Measurements from ENCODE around the gene TTC3.

TTC3 gene

GRCh38 chr21:37224861-37225839 is 152.1 kb downstream of the TTC3 start:
- peaks cover 0 to 67% (median 60%) of the 10 kb centered on the region in 5 donors for H3K36me3 ChIP-seq (ENCODE audit: control insufficient read depth in 5 of 5, insufficient read depth in 5 of 5, low read length in 5 of 5)
- H3K4me1 ChIP-seq (ENCODE audit: control insufficient read depth in 5 of 5, insufficient read depth in 5 of 5, low read length in 5 of 5), result peaks cover 4 to 15% (median 14%) of the 10 kb centered on the region in 5 donors
- no peak overlapping the region for H3K9ac ChIP-seq (ENCODE audit: low read length in 5 of 5)
- H3K4me3 ChIP-seq (ENCODE audit: low read depth in 1 of 5, low read length in 5 of 5), result no peak overlapping the region
- H3K27me3 ChIP-seq (ENCODE audit: control insufficient read depth in 5 of 5, insufficient read depth in 4 of 5, low read length in 5 of 5), result no peaks in the 10 kb centered on the region
- H3K9me3 ChIP-seq (ENCODE audit: control insufficient read depth in 5 of 5, low read length in 5 of 5), result no peaks in the 10 kb centered on the region
- no peak overlapping the region for H3K27ac ChIP-seq (ENCODE audit: low read depth, low read length)

- Histone ChIP-seq H3K27ac (ENCODE audit: low read depth, low read length) (no peak overlapping the region), H3K9ac (ENCODE audit: low read length in 5 of 5) (no peak overlapping the region), H3K4me3 (ENCODE audit: low read depth in 1 of 5, low read length in 5 of 5) (no peak overlapping the region), H3K4me1 (ENCODE audit: control insufficient read depth in 5 of 5, insufficient read depth in 5 of 5, low read length in 5 of 5) (peaks cover 2 to 3% (median 3%) of the 10 kb centered on the region in 5 donors), H3K36me3 (ENCODE audit: control insufficient read depth in 5 of 5, insufficient read depth in 5 of 5, low read length in 5 of 5) (peaks cover 0 to 77% (median 71%) of the 10 kb centered on the region in 5 donors), H3K9me3 (ENCODE audit: control insufficient read depth in 5 of 5, low read length in 5 of 5) (no peaks in the 10 kb centered on the region), H3K27me3 (ENCODE audit: control insufficient read depth in 5 of 5, insufficient read depth in 4 of 5, low read length in 5 of 5) (no peaks in the 10 kb centered on the region)
These were observed 153.2 kb downstream of the TTC3 start for GRCh38 chr21:37226041-37226920.

- Histone ChIP-seq H3K9ac (ENCODE audit: low read length in 5 of 5) (no peak overlapping the region), H3K4me3 (ENCODE audit: low read depth in 1 of 5, low read length in 5 of 5) (no peak overlapping the region), H3K27me3 (ENCODE audit: control insufficient read depth in 5 of 5, insufficient read depth in 4 of 5, low read length in 5 of 5) (no peaks in the 10 kb centered on the region), H3K9me3 (ENCODE audit: control insufficient read depth in 5 of 5, low read length in 5 of 5) (no peaks in the 10 kb centered on the region), H3K4me1 (ENCODE audit: control insufficient read depth in 5 of 5, insufficient read depth in 5 of 5, low read length in 5 of 5) (no peaks in the 10 kb centered on the region), H3K36me3 (ENCODE audit: control insufficient read depth in 5 of 5, insufficient read depth in 5 of 5, low read length in 5 of 5) (peaks cover 0 to 88% (median 82%) of the 10 kb centered on the region in 5 donors), H3K27ac (ENCODE audit: low read depth, low read length) (no peak overlapping the region)
These were observed 154.3 kb downstream of the TTC3 start for GRCh38 chr21:37227071-37228002.

GRCh38 chr21:37228003-37228400 is 154.9 kb downstream of the TTC3 start:
- H3K36me3 ChIP-seq (ENCODE audit: control insufficient read depth in 5 of 5, insufficient read depth in 5 of 5, low read length in 5 of 5), result peaks cover 0 to 95% (median 88%) of the 10 kb centered on the region in 5 donors

GRCh38 chr21:37230632-37231248 is 157.7 kb downstream of the TTC3 start:
- H3K9ac ChIP-seq (ENCODE audit: low read length in 5 of 5), result no peak overlapping the region
- no peak overlapping the region for H3K4me3 ChIP-seq (ENCODE audit: low read depth in 1 of 5, low read length in 5 of 5)
- no peaks in the 10 kb centered on the region for H3K9me3 ChIP-seq (ENCODE audit: control insufficient read depth in 5 of 5, low read length in 5 of 5)
- no peaks in the 10 kb centered on the region for H3K27me3 ChIP-seq (ENCODE audit: control insufficient read depth in 5 of 5, insufficient read depth in 4 of 5, low read length in 5 of 5)
- no peaks in the 10 kb centered on the region for H3K4me1 ChIP-seq (ENCODE audit: control insufficient read depth in 5 of 5, insufficient read depth in 5 of 5, low read length in 5 of 5)
- peaks cover 0 to 87% (median 77%) of the 10 kb centered on the region in 5 donors for H3K36me3 ChIP-seq (ENCODE audit: control insufficient read depth in 5 of 5, insufficient read depth in 5 of 5, low read length in 5 of 5)
- no peak overlapping the region for H3K27ac ChIP-seq (ENCODE audit: low read depth, low read length)

More at GRCh38 chr21:37228003-37228400, 154.9 kb downstream of the TTC3 start:
- H3K9ac ChIP-seq (ENCODE audit: low read length in 5 of 5), result no peak overlapping the region
- H3K27ac ChIP-seq (ENCODE audit: low read depth, low read length), result no peak overlapping the region
- no peaks in the 10 kb centered on the region for H3K27me3 ChIP-seq (ENCODE audit: control insufficient read depth in 5 of 5, insufficient read depth in 4 of 5, low read length in 5 of 5)
- H3K4me1 ChIP-seq (ENCODE audit: control insufficient read depth in 5 of 5, insufficient read depth in 5 of 5, low read length in 5 of 5), result no peaks in the 10 kb centered on the region
- no peak overlapping the region for H3K4me3 ChIP-seq (ENCODE audit: low read depth in 1 of 5, low read length in 5 of 5)
- H3K9me3 ChIP-seq (ENCODE audit: control insufficient read depth in 5 of 5, low read length in 5 of 5), result no peaks in the 10 kb centered on the region

- Histone ChIP-seq H3K4me3 (ENCODE audit: low read depth in 1 of 5, low read length in 5 of 5) (no peak overlapping the region), H3K27me3 (ENCODE audit: control insufficient read depth in 5 of 5, insufficient read depth in 4 of 5, low read length in 5 of 5) (no peaks in the 10 kb centered on the region), H3K9me3 (ENCODE audit: control insufficient read depth in 5 of 5, low read length in 5 of 5) (no peaks in the 10 kb centered on the region), H3K9ac (ENCODE audit: low read length in 5 of 5) (no peak overlapping the region), H3K4me1 (ENCODE audit: control insufficient read depth in 5 of 5, insufficient read depth in 5 of 5, low read length in 5 of 5) (no peaks in the 10 kb centered on the region), H3K36me3 (ENCODE audit: control insufficient read depth in 5 of 5, insufficient read depth in 5 of 5, low read length in 5 of 5) (peaks cover 0 to 82% (median 72%) of the 10 kb centered on the region in 5 donors), H3K27ac (ENCODE audit: low read depth, low read length) (no peak overlapping the region)
These were observed 158.2 kb downstream of the TTC3 start for GRCh38 chr21:37231249-37231645.

- H3K9ac ChIP-seq (ENCODE audit: low read length in 5 of 5), result no peak overlapping the region
- peaks cover 0 to 79% (median 68%) of the 10 kb centered on the region in 5 donors for H3K36me3 ChIP-seq (ENCODE audit: control insufficient read depth in 5 of 5, insufficient read depth in 5 of 5, low read length in 5 of 5)
- H3K4me1 ChIP-seq (ENCODE audit: control insufficient read depth in 5 of 5, insufficient read depth in 5 of 5, low read length in 5 of 5), result no peaks in the 10 kb centered on the region
- H3K4me3 ChIP-seq (ENCODE audit: low read depth in 1 of 5, low read length in 5 of 5), result no peak overlapping the region
- H3K27ac ChIP-seq (ENCODE audit: low read depth, low read length), result no peak overlapping the region
- no peaks in the 10 kb centered on the region for H3K9me3 ChIP-seq (ENCODE audit: control insufficient read depth in 5 of 5, low read length in 5 of 5)
- H3K27me3 ChIP-seq (ENCODE audit: control insufficient read depth in 5 of 5, insufficient read depth in 4 of 5, low read length in 5 of 5), result no peaks in the 10 kb centered on the region
These were observed 158.6 kb downstream of the TTC3 start for GRCh38 chr21:37231671-37232070.

- H3K27ac ChIP-seq (ENCODE audit: low read depth, low read length), result no peak overlapping the region
- H3K4me3 ChIP-seq (ENCODE audit: low read depth in 1 of 5, low read length in 5 of 5), result no peak overlapping the region
- H3K4me1 ChIP-seq (ENCODE audit: control insufficient read depth in 5 of 5, insufficient read depth in 5 of 5, low read length in 5 of 5), result no peaks in the 10 kb centered on the region
- H3K9me3 ChIP-seq (ENCODE audit: control insufficient read depth in 5 of 5, low read length in 5 of 5), result no peaks in the 10 kb centered on the region
- H3K9ac ChIP-seq (ENCODE audit: low read length in 5 of 5), result no peak overlapping the region
- no peaks in the 10 kb centered on the region for H3K27me3 ChIP-seq (ENCODE audit: control insufficient read depth in 5 of 5, insufficient read depth in 4 of 5, low read length in 5 of 5)
- H3K36me3 ChIP-seq (ENCODE audit: control insufficient read depth in 5 of 5, insufficient read depth in 5 of 5, low read length in 5 of 5), result peaks cover 0 to 79% (median 66%) of the 10 kb centered on the region in 5 donors
These were observed 159.4 kb downstream of the TTC3 start for GRCh38 chr21:37232274-37233018.

Data from subcutaneous abdominal adipose tissue (tissue), 5 donors.